GM19463 (cell line): Measurements from ENCODE around the gene ATXN1.
"Not testable (repeated sequence)": the region's sequence is repeated elsewhere in the genome, so short reads cannot be mapped to it uniquely, and the experiment has no call there.

Experiments used
- ATAC-seq: cut with Tn5 transposase; IDR thresholded peaks from one replicate; pipeline ENCODE4 v1.9.1; 2021; ENCODE audit warnings: mild to moderate bottlenecking, moderate library complexity; ENCODE audit not compliant: unreplicated experiment

ATXN1 gene

DNA sequence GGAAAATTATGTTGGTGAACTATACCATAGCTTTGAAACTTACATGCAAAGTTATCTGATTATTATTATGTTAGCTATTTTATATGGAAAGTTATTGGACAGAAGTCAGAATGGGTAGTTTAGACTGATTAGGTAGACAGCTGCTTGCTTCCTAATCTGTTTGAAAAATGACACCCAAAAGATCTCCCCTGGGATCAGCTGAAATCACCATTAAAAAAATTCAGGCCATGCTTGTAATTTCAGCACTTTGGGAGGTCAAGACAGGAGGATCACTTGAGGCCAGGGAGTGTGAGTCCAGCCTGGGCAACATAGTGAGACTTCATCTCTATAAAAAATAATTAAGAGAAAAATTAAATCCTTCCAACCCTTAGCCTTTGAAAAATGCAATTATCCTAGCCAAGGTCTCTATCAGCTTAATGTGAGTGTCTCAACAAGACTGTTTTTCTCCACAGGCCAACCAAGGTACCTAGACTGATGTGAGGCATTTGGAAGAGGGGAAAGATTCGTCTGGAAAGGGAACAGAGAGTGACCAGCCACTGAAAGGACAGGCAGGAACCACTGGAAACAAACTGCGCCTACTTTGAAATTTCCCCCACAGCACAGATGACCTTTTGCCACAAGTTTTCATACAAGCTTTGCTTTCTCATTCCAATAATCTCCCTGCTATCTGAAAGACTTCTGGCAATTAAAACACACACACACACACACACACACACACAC is 290.6 kb downstream of the ATXN1 start:
- ATAC-seq = no peak

DNA sequence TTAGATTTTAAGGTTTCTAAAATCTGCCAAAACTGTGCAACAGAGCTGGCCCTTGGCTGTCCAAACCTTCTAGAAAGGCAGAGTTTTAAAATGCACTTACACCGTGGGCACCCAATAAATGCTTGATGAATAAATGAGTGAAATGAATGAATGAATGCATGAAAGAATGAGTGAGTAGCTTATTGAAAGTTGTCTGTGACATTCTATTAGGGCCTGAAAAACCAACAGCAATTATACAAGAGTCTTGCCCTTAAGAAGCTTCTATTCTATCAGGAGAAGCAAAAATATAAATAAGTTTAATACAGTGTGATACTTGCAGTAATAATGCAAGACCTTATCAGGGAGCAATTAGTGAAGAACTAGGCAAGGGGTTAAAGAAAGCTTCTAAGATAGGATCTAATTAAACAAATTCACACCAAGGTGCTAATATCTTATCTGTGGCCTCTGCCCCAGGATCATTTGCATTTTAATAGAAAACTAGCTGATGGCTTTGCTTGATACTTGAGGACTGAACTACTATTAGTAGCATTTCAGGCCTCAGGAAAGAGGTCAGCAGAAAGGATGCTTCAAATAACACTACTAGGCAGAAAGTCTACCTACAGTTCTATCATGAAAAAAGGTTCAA is 292.2 kb downstream of the ATXN1 start:
- ATAC-seq = no peak

DNA sequence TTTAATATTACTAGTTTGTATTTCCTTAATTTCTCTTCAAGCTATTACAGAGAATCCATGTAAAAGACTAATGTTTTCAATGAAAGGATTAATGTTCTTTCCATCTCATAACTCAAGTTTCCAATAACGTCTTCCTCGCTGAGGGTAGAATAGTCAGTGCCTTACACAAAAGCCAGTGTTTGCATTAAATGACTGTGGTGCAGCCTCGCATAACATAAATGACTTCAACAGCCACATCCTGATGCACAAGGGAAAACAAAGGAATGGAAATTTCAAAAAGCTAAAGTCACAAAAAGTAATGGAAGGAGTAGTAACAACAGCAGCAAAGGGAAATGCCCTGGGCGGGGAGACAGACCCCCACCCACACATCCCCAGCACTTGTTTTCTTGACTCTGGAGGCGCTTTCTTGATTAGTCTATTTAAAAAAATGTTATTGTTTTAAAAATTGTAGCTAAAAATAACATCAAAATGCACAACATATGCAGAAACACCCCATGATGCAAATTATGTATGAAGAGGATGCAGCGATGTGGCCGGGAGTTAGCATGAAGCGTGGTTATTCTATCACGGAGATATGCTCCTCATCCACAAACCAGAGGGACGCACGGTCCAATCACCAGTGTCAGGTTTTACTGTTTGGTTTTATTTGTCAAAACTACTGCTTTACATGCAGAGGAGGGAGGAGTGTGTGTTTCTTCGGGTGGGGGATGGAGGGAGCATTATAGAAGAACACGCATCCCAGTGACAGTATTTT is 294.3 kb downstream of the ATXN1 start:
- ATAC-seq = no peak

DNA sequence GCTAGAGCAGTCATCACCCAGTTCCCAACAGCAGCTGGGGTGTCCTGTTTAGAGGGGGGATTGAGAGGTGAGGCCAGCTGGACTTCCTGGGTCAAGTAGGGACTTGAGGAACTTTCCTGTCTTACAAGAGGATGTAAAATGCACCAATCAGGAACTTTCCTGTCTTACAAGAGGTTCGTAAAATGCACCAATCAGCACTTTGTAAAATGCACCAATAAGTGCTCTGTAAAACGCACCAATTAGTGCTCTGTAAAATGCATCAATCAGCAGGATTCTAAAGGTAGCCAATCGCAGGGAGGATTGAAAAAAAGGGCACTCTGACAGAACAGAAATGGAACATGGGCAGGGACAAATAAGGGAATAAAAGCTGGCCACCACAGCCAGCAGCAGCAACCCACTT is 297.2 kb downstream of the ATXN1 start:
- no peak for ATAC-seq

DNA sequence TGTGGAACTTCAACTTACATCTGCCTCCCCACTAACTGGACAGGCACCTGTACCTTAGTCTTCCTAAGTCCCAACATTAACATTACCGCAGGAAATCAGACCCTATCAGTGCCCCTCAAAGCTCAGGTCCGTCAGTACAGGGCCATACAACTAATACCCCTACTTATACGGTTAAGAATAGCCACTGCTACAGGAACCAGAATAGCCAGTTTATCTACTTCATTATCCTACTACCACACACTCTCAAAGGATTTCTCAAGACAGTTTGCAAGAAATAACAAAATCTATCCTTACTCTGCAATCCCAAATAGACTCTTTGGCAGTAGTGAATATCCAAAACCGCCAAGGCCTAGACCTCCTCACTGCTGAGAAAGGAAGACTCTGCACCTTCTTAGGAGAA is 298.0 kb downstream of the ATXN1 start:
- not testable (repeated sequence) for ATAC-seq

DNA sequence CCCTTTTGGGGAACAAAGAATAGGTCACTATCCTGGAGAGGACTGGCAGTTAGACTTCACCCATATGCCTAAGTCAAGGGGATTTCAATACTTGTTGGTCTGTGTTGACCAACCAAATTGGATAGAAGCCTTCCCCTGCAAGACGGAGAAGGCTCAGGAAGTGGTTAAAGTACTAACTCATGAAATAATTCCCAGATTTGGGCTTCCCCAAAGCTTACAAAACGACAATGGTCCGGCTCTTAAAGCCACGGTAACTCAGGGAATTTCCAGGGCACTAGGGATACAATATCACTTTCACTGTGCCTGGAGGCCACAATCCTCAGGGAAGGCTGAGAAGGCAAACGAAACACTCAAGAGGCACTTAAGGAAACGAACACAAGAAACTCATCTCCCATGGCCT is 299.8 kb downstream of the ATXN1 start:
- ATAC-seq = no peak

DNA sequence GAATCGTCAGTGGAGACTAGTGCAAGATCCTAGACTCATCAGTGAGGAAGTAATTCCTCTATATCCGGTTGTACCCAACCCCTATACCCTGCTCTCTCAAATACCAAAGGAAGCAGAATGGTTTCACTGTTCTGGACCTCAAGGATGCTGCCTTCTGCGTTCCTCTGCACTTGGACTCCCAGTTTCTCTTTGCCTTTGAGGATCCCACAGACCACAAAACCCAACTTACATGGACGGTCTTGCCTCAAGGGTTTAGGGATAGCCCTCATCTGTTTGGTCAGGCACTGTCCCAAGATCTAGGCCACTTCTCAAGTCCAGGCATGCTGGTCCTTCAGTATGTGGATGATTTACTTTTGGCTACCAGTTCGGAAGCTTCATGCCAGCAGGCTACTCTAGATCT is 301.8 kb downstream of the ATXN1 start:
- not testable (repeated sequence) for ATAC-seq

DNA sequence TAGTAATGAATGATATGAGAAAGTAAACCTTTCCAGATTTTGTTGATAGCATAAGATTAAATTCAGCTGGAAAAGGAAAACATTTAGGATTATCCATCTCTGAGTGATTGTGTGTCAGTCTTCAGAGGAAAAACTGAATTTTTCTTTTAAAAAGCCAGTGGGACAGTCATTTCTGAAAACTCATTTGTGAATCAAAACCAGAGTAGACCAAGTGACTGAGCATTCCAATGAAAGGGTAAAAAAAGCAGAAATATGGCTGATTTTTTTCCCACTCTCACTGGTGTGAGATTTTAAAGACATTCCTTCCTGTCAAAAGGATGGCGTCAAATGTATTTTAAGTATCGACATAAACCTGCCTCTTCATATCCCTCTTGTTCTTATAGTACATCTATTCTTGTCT is 308.9 kb downstream of the ATXN1 start:
- ATAC-seq = no peak

DNA sequence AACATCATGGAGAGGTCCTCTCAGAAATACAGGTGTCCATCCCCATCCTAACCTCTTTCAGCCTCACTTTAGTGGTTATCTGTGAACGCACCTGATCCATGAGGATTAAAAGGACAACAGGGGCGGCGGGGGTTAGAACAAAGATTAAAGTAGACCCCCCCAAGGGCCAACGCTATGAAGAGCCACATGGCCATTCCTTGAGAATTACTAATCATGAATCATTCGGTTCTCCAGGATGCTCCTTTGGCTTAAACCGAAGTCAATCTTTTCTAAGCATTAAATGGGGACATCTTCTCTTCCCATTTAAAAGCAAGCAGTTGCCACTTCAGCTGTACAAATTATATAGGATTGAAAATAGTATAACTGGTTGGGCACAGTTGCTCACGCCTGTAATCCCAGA is 310.4 kb downstream of the ATXN1 start:
- no peak for ATAC-seq

DNA sequence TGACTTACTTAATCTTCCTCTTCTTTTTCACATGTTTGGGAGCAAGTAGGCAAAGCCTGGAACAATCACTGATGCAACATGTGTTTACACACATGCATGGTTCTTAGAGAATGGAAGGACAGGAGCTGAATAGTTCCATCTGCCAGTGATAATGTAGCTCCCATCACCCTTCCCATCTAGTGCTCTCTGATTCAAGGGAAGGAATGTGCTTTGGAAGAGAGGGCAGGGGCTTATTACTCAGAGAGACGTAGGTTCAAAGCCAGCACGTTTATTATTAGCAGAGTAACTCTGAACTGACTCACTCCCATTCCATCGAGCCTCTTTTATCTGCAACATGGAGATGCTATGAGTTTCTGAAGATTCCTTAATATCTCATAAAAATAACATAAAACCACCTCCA is 311.0 kb downstream of the ATXN1 start:
- no peak for ATAC-seq

DNA sequence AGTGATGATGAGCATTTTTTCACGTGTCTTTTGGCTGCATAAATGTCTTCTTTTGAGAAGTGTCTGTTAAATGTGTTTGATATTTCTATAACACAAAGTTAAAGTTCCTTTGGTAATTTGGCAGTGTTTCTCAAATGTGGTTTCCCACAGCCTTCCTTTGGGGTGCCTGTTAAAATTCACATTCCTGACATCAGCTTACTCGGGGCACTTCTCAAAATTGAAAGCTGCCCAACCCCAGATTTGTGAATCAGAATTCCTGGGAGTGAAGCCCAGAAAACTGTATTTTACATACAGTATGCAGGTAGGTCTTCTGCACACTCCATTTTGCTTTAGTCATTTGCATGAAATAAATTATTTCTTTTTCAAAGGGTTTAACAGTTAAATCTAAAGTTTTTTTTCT is 315.0 kb downstream of the ATXN1 start:
- ATAC-seq = no peak

DNA sequence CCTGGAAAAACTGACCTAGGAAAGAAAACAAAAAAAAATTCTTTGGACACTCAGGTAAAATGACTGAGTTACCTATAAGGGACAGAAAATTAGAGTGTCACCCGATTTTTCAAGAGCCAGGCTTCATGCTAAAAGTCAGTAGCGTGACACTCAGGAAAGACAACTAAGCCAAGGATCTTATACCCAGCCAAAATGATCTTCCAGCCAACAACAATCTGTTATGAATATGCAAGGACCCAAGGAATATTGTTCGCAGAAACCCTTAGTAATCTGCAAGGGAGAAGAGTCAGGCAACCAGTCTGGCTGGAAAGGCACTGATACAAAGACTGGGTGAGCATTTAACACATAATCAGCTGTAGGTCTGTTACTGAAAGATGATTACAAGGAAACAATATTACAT is 319.2 kb downstream of the ATXN1 start:
- ATAC-seq = no peak

DNA sequence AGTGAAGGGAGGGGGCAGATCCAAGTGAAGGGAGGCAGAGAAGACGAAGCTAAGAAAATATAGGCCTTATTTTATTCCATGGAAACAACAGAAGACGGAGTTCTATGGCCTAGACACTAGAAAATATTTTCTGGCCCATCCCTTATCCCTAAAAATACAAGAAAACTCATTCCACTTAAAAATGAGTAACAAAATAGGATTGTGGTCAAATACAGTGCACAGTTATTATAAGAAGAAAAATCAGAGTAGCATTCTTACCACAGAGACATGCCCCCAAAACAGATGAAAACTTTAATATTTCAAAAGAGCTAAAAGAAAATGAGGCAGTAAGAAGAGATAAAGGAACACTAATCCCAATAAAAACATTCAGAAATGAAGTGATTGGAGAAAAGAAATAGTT is 320.0 kb downstream of the ATXN1 start:
- no peak for ATAC-seq

DNA sequence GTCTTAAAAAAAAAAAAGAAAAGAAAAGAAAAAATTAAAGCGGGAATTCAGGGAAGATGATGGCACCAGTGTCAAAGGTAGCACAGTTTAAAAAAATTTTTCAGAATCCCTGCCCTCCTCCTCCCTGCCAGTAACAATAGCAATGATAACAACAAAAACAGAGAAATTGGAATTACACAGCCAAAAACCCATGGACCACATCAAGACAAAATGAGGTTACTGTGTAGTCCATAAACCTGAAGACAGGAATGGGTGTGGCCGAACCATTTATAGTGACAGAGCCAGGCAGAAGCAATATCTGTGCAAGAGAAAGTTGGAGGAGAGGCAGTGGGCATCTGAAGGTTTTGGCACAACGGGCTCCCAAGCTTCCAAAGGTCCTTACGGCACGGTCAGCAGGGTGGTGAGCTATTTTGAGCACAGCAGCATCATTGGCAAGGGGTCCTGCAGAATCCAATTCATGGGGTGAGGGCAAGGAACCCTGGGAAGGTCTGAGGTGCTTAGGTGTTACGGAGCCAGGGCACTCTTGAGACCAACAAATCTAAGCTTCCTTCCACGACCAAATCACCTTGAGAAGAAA is 320.5 kb downstream of the ATXN1 start:
- no peak for ATAC-seq

DNA sequence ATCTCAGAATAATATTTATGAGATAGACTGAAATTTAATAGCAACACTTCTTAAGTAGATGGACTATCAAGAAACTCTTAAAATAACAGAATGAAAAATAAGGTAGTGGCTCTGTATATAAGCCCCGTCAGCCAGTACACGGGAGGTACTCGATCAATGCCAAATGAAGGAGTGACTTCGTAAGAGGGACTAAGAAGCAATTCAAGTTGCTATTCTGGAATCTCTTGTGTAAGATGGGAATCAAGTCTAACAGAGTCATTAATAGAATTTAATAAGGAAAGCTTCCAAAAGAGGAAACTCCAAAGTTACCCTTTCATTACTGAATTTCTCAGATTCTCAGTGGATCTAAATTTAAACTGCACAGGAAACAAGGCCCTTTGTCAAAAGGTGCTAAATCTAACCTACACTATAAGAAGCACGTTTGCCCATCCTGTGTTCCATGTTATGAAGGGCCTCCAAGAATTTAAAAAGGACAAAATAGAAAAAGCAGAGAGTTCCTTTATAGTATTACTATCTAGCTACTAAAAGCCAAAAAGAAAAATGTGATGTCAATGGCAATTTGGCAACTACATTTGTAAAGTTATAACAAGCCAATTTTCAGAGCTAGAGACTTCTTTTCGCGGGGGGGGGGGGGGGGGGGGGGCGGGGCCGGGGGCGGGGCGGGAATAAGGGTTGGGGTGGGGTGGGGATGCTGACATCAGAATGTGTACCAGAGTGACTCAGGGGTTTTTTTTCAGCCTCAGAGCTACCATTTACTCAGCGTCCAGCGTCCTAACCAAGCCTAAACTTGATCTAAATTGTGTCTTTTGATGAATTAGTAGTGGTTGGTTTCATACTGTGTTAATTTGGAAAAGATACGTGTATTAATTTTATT is 322.3 kb downstream of the ATXN1 start:
- ATAC-seq = no peak

DNA sequence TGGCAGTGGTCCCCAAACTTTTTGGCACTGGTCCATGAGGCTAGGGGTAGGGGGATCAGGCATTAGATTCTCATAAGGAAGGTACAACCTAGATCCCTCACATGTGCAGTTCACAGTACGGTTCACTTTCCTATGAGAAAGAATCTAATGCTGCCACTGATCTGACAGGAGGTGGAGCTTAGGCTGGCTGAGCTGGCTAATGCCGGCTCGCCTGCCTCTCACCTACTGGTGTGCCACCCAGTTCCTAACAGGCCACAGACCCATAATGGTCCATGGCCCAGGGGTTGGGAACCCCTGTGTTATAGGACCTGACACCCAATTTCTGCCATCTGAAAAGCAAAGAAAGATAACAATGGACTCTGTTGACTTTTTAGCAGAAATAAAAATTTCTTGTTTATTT is 323.3 kb downstream of the ATXN1 start:
- ATAC-seq = no peak

DNA sequence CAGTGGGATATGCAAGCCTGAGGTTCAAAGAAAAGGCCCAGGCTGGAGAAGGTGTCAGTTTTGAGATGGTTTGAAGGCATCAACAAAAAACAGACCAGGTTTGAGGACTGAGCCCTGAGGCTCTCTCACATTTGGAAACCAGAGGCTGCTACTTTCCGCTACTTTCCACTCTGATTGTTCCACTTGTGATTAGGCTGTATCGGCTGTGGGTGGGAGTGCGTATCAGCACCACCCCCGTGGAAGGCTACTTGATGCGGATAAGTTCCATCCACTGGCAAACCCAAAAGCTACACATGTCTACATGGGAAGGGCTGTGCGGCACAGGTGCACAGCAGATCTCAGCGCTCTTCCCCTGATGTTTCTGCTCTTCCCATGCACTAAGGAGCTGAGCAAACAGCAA is 324.2 kb downstream of the ATXN1 start:
- no peak for ATAC-seq

DNA sequence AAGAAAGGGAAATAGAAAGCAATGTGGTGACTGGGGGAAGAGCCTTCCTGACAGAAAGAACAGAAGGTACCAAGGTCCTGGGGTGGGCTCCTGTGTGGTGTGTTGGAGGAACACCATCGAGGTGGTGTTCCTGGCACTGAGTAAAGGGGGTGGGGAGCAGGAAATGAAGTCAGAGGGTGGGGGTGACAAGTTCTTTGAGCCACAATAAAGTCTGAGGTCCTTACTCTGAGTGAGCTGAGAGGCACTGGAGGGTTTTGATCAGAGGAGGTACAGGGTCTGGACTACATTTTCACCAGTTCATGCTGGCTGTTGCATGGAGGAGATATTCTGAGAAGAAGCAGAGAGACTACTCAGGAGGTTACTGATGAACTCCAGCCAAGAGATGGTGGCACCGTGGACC is 324.7 kb downstream of the ATXN1 start:
- no peak for ATAC-seq

DNA sequence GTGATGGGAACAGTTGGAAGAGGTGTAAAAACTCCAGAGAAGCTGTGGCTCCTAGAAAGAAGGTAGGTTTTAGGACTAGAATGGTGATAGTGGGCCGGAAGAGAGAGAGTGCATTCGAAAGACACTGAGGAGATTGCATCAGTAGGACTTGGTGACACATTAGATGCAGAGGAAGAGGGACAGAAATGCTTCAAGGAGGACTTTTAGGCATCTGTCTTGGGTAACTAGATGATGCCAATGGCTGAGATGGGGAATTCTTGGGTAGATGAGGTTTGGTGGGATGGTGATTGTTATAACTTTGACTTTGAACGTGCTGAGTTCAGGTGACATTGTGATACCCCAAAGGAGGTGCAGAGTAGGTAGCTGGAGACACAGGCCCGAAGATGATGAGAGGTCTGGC is 326.4 kb downstream of the ATXN1 start:
- no peak for ATAC-seq

DNA sequence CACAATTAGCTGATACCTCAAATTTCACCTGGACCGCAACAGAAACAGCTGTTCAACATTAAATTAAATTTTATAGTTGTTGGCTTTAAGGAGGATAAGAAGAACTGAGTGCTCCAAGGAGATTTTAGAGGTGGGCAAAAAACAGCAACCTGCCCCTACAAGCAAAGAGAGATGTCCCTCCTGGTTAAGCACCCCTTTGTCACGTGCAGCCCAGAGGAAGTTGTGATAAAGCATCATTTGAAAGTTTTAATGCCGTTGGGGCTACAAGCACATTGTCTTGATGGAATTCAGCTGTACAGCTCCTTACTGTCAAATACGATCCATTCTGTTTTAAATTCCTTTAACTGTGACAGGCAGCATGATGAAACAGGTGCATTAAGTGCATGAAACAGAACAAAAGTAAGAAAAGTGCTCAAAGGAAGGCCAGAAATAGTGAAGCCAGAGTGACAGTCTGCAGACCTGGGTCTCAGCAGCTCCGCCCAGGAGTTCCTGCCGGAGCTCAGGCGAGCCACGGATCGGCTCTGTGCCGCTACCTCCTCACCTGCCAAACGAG is 327.8 kb downstream of the ATXN1 start:
- no peak for ATAC-seq
